Epithelial cell of proximal tubule (primary cell): Measurements from ENCODE around the gene RIMBP2. TPM values are rescaled to one million over a fixed set of nuclear protein-coding genes. Genes with fewer than 3 reads are reported as not detected.

ENCODE experiments used
- DNase-seq: peaks from one replicate; pipeline ENCODE4 v3.0.0-alpha.2; 2011; ENCODE audit warnings: low read depth
- H3K4me3 ChIP-seq: 2 replicates; pipeline ENCODE4 v1.5.1; 2011; ENCODE audit warnings: low read depth, mild to moderate bottlenecking, low read length
- CTCF ChIP-seq: conservative IDR thresholded peaks from 2 replicates; pipeline ENCODE4 v1.5.1; 2012; ENCODE audit warnings: low read depth, mild to moderate bottlenecking, low read length
- total RNA-seq: library from RNA; depleted of rRNA; stranded (reverse); fragments of >200 nt; gene quantifications from 2 replicates; pipeline ENCODE4 v1.2.3, GENCODE V29; 2015

Gene RIMBP2
- total RNA-seq, 1 donor from 2014 or later = 0.98 TPM

DNA sequence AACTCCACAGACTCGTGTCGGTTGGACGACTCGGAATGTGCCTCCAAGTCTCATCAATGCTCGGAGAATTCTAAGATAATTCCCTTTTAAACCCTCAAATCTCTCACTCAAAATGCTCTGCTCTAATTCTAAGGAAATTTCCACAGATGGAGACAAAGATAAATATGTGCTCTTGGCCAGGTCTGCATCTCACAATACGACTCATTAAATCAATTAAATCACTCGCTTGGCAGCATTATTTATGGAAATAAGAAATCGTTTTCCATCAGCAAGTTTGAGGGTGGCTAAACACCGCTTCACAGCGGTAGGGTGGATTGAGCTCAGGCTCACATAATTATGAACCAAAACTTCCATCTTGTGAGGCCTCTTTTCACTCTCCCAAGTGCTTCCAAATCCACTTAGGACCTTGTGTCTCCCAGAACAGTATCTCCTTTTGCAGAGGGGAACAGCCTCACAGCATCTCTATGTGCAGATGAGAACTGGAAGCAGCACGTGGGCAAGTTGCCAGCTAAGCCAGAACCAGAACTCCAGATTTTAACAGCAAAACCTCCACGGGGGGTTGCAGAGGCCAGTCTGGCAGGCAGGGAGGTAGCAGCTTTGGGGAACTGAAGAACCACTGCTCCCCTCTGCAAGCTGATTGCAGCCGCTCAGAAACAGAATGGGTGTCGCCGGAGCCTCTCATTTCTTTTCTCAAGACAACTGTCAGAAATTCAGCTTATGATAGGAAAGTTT, 43.8 kb downstream of the RIMBP2 start:
- TF ChIP-seq CTCF = no peak
- H3K4me3 ChIP-seq = no peak overlapping the region
- DNase-seq = no peak

DNA sequence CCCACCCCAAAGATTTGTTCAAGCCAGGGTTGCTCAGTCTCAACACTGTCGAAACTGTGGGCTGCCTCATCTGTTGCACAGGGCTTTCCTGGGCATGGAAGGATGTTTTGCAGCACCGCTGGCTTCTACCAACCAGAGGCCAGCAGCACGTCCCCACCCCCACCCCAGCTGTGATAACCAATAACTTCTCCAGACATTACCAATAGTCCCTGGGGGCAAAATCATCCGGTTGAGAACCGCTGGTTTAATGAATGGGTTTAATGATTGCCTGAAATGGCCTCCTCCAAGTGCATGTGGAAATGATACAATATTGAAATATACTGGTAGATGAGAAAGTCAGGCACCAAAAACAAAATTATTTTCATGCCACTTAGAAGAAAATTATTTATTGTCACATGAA, 44.5 kb downstream of the RIMBP2 start:
- no peak for DNase-seq
- no peak for TF ChIP-seq CTCF
- H3K4me3 ChIP-seq = no peak overlapping the region

GRCh38 chr12:130669797-130670196, 46.3 kb downstream of the RIMBP2 start:
- TF ChIP-seq CTCF = no peak
- DNase-seq = no peak
- no peak overlapping the region for H3K4me3 ChIP-seq

DNA sequence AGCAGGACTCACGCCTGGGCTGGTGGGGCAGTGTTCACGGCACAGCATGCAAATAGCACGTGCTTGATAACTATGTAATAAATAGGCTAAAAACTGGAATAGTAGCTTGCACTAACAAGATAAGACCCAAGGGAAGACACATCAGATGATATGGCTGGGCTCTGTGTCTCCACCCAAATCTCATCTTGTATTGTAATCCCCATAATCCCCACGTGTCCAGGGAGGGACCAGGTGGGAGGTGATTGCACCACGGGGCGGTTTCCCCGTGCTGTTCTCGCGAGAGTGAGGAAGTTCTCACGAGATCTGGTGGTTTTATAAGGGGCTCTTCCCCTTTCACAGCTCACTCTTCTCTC, 46.9 kb downstream of the RIMBP2 start:
- H3K4me3 ChIP-seq = no peak overlapping the region
- DNase-seq = no peak
- TF ChIP-seq CTCF = no peak

- no peak overlapping the region for H3K4me3 ChIP-seq
- no peak for DNase-seq
- TF ChIP-seq CTCF = no peak
These were observed 47.6 kb downstream of the RIMBP2 start for GRCh38 chr12:130668286-130669204.

GRCh38 chr12:130667421-130667960, 48.6 kb downstream of the RIMBP2 start:
- no peak for TF ChIP-seq CTCF
- no peak overlapping the region for H3K4me3 ChIP-seq

More at GRCh38 chr12:130667421-130667960, 48.6 kb downstream of the RIMBP2 start:
- no peak for DNase-seq
